HG02884 (cell line): ENCODE results near the gene CYBA.
"Not testable (repeated sequence)": the region's sequence is repeated elsewhere in the genome, so short reads cannot be mapped to it uniquely, and the experiment has no call there.

Source experiments
- ATAC-seq: cut with Tn5 transposase; IDR thresholded peaks from one replicate; pipeline ENCODE4 v1.9.1; 2021; ENCODE audit warnings: mild to moderate bottlenecking, moderate library complexity; ENCODE audit not compliant: unreplicated experiment

The CYBA gene

GRCh38 chr16:88686439-88687253, 35.8 kb upstream of the CYBA start, which contains the start of gene SNAI3:
SNAI3 (minus strand) TSS chr16:88686507; CDS start chr16:88686406, 101 bp downstream.
- no peak for ATAC-seq

DNA sequence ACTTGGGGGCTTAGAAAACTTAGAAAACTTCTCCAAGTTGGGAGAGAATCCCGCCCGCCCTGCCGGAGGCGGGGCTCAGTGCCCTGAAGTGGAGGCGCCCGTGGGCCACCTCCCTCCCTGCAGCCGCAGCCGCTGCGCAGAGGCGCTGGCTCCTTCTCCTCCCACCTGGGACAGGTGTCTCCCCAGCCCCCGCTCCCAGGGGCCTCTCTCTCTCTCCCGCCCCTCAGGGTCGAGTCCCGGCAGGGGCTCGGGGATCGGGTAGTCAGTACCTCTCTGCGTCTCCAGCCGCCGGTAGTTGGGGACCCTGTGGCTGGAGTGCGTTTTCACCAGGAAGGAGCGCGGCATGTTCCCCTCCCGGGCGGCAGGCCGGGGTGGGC, 35.2 kb upstream of the CYBA start:
- no peak for ATAC-seq

DNA sequence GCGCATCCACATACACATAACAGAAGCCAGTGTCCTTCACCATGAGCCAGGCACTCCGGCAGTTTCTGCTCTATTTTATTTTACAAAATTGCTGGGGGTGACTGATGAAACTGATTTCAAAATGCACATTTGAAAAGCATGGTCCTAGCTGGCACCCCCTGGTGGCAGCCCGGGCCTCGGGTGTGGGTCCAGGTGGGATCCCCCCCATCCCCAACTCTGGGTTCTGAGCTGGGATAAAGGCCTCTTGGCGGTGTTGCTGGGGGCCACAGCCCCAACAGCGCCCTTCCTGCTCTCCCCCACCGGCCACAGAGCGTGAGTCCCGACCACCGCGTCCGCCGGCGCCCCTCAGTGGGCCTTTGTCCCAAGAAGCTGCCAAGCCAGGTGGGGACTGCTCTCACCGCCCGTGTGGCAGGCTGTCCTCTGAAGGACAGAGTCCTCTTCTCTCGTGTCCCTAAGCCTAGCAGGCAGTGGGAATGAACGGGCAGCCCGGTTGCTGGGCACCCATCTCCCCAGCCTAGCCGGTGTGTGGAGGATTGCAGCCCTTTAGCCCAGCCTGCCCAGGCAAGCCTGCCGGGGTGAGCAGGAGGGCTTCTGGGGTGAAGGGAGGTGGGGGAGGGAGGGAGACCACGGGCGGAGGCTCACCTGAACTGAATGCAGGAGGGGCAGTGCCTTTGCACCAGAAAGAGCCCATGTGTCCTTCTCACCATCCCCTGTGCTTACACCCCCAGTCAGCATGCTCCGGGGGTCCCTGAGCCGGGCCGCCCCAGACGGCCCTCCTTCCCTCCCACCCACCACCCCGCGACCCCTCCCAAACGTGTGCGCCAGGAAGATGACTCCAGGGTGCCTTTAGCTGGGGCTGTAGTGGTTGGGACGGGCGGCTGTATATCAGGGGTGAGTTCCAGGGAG, 34.6 kb upstream of the CYBA start:
- no peak for ATAC-seq

- ATAC-seq, result no peak
These were observed 33.8 kb upstream of the CYBA start for GRCh38 chr16:88684569-88685155.

DNA sequence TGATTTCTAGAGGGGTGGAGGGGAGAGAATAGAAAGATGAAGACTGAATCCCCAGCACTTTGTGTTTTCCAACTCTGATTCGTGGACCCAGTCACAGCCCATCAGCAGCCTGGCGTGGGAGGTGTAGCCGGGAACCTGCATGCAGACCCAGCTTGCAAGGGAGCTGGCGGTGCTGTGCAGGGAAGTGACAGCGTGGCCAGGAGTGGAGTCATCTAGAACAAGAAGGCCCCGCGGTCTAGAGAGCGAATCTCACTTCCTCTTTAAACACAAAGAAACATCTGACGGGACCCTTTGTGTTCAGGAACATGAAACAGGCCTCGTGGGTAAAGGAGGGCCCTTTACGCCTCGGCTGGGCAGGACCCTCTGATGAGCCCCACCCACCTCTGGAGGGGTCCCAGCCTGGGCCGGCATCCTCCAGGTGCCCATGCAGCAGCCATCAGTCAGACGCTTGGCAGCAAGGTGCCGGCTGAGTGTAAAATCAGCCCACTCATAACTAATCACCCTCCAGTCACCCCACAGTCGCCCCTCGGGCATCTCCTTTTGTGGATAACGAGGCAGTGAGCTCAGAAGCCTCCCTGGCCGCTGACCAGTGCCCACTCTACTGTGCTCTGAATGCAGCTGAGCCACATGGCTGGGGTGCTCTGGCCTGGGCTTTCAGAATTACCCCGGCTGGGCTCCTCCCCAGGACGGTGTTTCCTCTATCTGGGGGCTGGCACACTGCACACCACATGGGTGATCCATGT, 31.0 kb upstream of the CYBA start:
- peak; percentile 65 for ATAC-seq

DNA sequence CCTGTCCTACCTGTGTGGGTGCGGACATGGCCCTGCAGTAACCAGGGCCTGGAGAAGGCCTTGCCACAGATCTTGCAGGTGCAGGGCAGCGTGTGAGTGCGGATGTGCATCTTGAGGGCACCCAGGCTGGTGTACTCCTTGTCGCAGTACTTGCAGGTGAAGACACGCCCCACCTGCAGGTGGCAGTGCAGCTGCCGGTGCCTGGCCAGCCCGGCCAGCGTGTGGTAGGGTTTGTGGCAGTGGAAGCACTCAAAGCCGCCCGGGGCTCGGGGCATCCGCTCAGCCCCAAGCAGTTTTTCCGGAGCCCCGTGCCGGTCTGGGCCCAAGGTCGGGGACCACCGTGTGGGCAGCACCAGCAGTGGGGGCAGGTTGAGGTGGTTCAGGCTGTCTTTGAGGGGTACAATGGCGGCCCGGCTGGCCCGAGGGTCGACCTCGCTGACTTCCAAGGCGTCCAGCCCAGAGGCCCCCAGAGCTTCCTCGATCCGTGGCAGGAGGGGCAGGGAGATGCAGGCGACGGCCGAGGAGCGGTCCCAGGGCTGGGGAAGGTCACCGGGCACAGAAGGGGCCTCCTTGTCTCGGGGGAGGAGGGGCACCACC, 30.3 kb upstream of the CYBA start:
- no peak for ATAC-seq

DNA sequence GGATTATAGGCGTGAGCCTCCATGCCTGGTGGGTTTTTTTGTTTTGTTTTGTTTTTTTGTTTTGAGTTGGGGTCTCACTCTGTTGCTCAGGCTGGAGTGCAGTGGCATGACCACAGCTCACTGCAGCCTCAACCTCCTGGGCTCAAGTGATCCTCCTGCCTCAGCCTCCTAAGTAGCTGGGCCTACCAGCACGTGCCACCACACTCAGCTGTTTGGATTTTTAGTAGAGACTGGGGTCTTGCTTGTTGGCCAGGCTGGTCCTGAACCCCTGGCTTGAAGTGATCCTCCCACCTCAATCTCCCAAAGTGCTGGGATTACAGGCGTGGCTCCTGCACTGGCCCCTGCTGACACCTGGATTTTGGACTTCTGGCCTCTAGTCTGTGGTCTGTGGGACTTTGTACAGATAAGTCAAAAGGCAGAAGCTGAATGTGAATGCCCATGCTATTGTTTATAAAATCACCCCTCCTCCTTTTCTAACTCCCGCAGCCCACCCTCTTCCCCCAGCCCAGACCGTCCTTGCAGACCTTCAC, 29.8 kb upstream of the CYBA start:
- no peak for ATAC-seq

- ATAC-seq, result no peak
These were observed 27.5 kb upstream of the CYBA start for GRCh38 chr16:88678224-88678979.

GRCh38 chr16:88677721-88678120, 26.9 kb upstream of the CYBA start:
- no peak for ATAC-seq

- no peak for ATAC-seq
These were observed 25.8 kb upstream of the CYBA start for GRCh38 chr16:88676502-88677242.

- ATAC-seq, result no peak
These were observed 23.0 kb upstream of the CYBA start for GRCh38 chr16:88673716-88674379.

- no peak for ATAC-seq
These were observed 21.9 kb upstream of the CYBA start for GRCh38 chr16:88672776-88673175.

DNA sequence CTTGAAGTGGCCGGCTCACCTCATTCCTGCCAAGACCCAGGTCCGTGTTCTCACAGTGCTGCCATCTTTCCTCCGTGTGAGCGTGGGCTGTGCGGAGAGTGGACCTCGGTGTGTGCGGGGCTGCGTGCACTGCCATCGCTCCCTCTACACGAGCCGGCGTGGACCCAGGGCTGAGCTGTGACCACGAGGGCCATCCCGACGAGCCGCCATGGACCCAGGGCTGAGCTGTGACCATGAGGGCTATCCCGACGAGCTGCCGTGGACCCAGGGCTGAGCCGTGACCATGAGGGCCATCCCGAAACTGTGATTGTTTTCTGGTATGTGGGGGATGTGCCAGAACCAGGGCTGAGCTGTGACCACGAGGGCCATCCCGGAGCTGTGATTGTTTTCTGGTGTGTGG, 21.0 kb upstream of the CYBA start:
- no peak for ATAC-seq

GRCh38 chr16:88669980-88670379, 19.1 kb upstream of the CYBA start:
- ATAC-seq, result no peak

DNA sequence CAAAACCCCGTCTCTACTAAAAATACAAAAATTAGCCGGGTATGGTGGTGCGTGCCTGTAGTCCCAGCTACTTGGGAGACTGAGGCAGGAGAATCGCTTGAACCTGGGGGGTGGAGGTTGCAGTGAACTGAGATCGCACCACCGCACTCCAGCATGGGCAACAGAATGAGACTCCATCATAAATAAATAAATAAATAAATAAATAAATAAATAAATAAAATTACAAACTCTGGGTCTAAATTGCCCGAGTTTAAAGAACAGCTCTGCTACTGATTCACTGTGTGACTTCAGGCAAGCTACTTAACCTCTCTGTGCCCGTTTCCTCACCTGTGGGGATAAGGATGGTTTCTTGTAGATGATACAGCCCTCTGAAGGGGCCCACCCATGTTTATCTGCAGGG, 18.6 kb upstream of the CYBA start:
- not testable (repeated sequence) for ATAC-seq

DNA sequence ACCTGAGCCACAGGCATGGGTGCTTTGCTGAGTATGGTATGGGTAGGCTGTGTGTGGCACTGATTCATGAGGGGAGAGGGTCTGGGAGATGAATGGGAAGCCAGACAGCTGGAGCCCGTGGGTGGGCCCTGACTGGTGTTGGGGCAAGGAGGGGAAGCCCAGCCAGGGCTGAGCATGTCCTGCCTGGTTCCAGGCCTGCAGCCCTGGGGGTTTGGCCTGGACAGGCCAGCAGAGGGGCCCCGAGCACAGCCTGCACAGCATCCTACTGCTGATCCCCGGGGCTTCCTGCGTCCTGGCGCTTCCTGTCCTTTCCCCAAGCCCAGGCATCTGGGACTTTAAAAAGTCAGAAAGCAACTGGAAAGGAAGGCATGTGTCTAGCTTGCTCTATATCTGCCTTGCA, 16.6 kb upstream of the CYBA start:
- ATAC-seq, result no peak

GRCh38 chr16:88665570-88665969, 14.7 kb upstream of the CYBA start:
- no peak for ATAC-seq

GRCh38 chr16:88665148-88665547, 14.3 kb upstream of the CYBA start:
- ATAC-seq, result no peak
